GM18520 (cell line): ENCODE measurements around the gene GRIK3.

Source experiments
- ATAC-seq: cut with Tn5 transposase; IDR thresholded peaks from one replicate; pipeline ENCODE4 v1.9.1; 2021; ENCODE audit not compliant: unreplicated experiment

GRIK3 gene

GRCh38 chr1:36981771-36982622 lies 52.3 kb downstream of the GRIK3 start:
- ATAC-seq: no peak

- ATAC-seq: no peak
Observed at GRCh38 chr1:36981126-36981525, 53.2 kb downstream of the GRIK3 start.

GRCh38 chr1:36977731-36978406 lies 56.4 kb downstream of the GRIK3 start:
- no peak for ATAC-seq

- no peak for ATAC-seq
Observed at GRCh38 chr1:36975642-36976041, 58.7 kb downstream of the GRIK3 start.

GRCh38 chr1:36973056-36973455 lies 61.3 kb downstream of the GRIK3 start:
- ATAC-seq: no peak

GRCh38 chr1:36971852-36972618 lies 62.3 kb downstream of the GRIK3 start:
- no peak for ATAC-seq

GRCh38 chr1:36968730-36969129 lies 65.6 kb downstream of the GRIK3 start:
- no peak for ATAC-seq

- no peak for ATAC-seq
Observed at GRCh38 chr1:36966242-36966641, 68.1 kb downstream of the GRIK3 start.

GRCh38 chr1:36965275-36966159 lies 68.8 kb downstream of the GRIK3 start:
- ATAC-seq: no peak

- ATAC-seq: no peak
Observed at GRCh38 chr1:36964830-36965229, 69.5 kb downstream of the GRIK3 start.

GRCh38 chr1:36963006-36963405 lies 71.3 kb downstream of the GRIK3 start:
- no peak for ATAC-seq

- ATAC-seq: no peak
Observed at GRCh38 chr1:36961062-36961615, 73.2 kb downstream of the GRIK3 start.

- no peak for ATAC-seq
Observed at GRCh38 chr1:36956570-36956969, 77.7 kb downstream of the GRIK3 start.

GRCh38 chr1:36955016-36955415 lies 79.3 kb downstream of the GRIK3 start:
- ATAC-seq: no peak

- ATAC-seq: no peak
Observed at GRCh38 chr1:36953061-36953460, 81.3 kb downstream of the GRIK3 start.

GRCh38 chr1:36951761-36952160 lies 82.6 kb downstream of the GRIK3 start:
- no peak for ATAC-seq

- no peak for ATAC-seq
Observed at GRCh38 chr1:36951292-36951750, 83.0 kb downstream of the GRIK3 start.

GRCh38 chr1:36950604-36951291 lies 83.6 kb downstream of the GRIK3 start:
- ATAC-seq: no peak

GRCh38 chr1:36948606-36949005 lies 85.7 kb downstream of the GRIK3 start:
- no peak for ATAC-seq

- no peak for ATAC-seq
Observed at GRCh38 chr1:36948147-36948546, 86.2 kb downstream of the GRIK3 start.
